ENCODE results near the gene ABCA1. TPM values are rescaled to one million over a fixed set of nuclear protein-coding genes. Genes with fewer than 3 reads are reported as not detected.

ABCA1 gene
- total and polyA plus RNA-seq, 2 of the 13 experiments (the other 11 are each of a cell fraction or from before 2014, with no cell fraction given) = 26.8 to 63.8 TPM

DNA sequence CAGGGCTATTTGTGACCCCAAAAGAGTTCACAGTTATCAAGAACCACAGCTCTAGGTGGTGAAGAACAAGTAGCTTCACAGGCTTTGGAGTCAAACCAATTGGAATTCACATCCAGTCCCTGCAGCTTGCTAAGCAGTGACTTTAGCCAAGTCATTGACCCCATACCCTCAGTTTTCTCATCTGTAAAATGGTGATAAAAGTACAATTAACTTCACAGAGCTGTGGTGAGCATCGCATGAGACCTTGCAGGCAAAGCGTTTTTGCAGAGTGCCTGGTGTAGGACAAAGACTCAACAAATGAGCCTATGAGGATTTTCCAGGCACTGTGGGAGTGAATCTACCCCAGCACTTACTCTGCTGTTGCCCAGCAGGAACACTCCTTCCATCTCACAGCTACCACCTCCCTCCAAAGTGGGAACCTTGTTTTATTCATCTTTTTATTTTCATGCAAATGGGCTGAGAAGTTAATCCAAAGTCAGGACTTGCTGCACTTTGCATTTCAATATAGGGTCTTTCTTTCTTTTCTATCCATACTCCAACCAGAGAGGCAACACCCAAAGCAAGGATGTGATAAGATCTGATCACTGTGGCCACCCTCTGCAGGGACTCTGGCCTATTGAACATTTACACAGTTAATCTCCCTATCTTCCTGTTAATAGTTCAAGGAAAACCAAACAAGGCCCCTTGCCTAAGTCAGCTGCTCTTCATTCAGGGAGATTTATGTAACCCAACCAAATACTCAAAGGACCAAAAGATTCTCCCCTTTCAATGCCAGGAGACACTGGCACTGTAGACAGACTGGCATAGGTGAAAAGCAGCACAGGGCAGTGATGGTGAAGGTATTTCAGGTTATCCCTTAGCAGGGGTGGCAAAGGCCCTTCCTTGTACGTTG is 41.9 kb downstream of the ABCA1 start (continued):
- TF ChIP-seq TCF12 (IDR thresholded peaks at IDR 0.05) (no peak), TCF12 (CRISPR knock-in tag; IDR thresholded peaks at IDR 0.05) (peak; percentile 68; the same call in 1 of the 2 replicates), ZFP36 (IDR thresholded peaks at IDR 0.05; ENCODE audit: borderline replicate concordance, low read depth, low read length, partially characterized antibody) (no peak), ZIK1 (CRISPR knock-in tag; IDR thresholded peaks at IDR 0.05; ENCODE audit: borderline replicate concordance, low read depth) (no peak), MBNL3 (CRISPR knock-in tag; conservative IDR thresholded peaks at IDR 0.05) (no peak), MLLT10 (CRISPR knock-in tag; IDR thresholded peaks at IDR 0.05) (no peak), HOXA9 (CRISPR knock-in tag; IDR thresholded peaks at IDR 0.05; ENCODE audit: borderline replicate concordance) (no peak), ZNF496 (CRISPR knock-in tag; IDR thresholded peaks at IDR 0.05; ENCODE audit: insufficient replicate concordance) (no peak), ZNF441 (CRISPR knock-in tag; IDR thresholded peaks at IDR 0.05; ENCODE audit: borderline replicate concordance) (no peak), ZEB1 (IDR thresholded peaks at IDR 0.05; ENCODE audit: insufficient replicate concordance, low read depth) (no peak), FOXK1 (CRISPR knock-in tag; IDR thresholded peaks at IDR 0.05; ENCODE audit: borderline replicate concordance, low read depth) (no peak), ZNF552 (CRISPR knock-in tag; IDR thresholded peaks at IDR 0.05; ENCODE audit: borderline replicate concordance) (no peak), TAF1 (CRISPR knock-in tag; IDR thresholded peaks at IDR 0.05) (no peak; the same call in 1 of the 2 replicates)
- TF ChIP-seq, protein P1, sequence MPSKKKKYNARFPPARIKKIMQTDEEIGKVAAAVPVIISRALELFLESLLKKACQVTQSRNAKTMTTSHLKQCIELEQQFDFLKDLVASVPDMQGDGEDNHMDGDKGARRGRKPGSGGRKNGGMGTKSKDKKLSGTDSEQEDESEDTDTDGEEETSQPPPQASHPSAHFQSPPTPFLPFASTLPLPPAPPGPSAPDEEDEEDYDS (CRISPR knock-in tag; IDR thresholded peaks at IDR 0.05) = peak; percentile 83
- TF ChIP-seq, protein P2, sequence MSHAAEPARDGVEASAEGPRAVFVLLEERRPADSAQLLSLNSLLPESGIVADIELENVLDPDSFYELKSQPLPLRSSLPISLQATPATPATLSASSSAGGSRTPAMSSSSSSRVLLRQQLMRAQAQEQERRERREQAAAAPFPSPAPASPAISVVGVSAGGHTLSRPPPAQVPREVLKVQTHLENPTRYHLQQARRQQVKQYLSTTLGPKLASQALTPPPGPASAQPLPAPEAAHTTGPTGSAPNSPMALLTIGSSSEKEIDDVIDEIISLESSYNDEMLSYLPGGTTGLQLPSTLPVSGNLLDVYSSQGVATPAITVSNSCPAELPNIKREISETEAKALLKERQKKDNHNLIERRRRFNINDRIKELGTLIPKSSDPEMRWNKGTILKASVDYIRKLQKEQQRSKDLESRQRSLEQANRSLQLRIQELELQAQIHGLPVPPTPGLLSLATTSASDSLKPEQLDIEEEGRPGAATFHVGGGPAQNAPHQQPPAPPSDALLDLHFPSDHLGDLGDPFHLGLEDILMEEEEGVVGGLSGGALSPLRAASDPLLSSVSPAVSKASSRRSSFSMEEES (CRISPR knock-in tag; IDR thresholded peaks at IDR 0.05) = peak; percentile 96
- TF ChIP-seq, protein P3, sequence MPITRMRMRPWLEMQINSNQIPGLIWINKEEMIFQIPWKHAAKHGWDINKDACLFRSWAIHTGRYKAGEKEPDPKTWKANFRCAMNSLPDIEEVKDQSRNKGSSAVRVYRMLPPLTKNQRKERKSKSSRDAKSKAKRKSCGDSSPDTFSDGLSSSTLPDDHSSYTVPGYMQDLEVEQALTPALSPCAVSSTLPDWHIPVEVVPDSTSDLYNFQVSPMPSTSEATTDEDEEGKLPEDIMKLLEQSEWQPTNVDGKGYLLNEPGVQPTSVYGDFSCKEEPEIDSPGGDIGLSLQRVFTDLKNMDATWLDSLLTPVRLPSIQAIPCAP (CRISPR knock-in tag; IDR thresholded peaks at IDR 0.05; ENCODE audit: low read depth) = no peak
- TF ChIP-seq, protein P4, sequence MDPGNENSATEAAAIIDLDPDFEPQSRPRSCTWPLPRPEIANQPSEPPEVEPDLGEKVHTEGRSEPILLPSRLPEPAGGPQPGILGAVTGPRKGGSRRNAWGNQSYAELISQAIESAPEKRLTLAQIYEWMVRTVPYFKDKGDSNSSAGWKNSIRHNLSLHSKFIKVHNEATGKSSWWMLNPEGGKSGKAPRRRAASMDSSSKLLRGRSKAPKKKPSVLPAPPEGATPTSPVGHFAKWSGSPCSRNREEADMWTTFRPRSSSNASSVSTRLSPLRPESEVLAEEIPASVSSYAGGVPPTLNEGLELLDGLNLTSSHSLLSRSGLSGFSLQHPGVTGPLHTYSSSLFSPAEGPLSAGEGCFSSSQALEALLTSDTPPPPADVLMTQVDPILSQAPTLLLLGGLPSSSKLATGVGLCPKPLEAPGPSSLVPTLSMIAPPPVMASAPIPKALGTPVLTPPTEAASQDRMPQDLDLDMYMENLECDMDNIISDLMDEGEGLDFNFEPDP (CRISPR knock-in tag; conservative IDR thresholded peaks at IDR 0.05) = 0 out of 2 replicates have a peak, but pooled peaks have one; percentile 23
- TF ChIP-seq, protein P5, sequence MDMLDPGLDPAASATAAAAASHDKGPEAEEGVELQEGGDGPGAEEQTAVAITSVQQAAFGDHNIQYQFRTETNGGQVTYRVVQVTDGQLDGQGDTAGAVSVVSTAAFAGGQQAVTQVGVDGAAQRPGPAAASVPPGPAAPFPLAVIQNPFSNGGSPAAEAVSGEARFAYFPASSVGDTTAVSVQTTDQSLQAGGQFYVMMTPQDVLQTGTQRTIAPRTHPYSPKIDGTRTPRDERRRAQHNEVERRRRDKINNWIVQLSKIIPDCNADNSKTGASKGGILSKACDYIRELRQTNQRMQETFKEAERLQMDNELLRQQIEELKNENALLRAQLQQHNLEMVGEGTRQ (IDR thresholded peaks at IDR 0.05; ENCODE audit: low read depth, low read length) = no peak
- TF ChIP-seq, protein P5 (CRISPR knock-in tag; IDR thresholded peaks at IDR 0.05; ENCODE audit: borderline replicate concordance) = no peak
- TF ChIP-seq, protein P6, sequence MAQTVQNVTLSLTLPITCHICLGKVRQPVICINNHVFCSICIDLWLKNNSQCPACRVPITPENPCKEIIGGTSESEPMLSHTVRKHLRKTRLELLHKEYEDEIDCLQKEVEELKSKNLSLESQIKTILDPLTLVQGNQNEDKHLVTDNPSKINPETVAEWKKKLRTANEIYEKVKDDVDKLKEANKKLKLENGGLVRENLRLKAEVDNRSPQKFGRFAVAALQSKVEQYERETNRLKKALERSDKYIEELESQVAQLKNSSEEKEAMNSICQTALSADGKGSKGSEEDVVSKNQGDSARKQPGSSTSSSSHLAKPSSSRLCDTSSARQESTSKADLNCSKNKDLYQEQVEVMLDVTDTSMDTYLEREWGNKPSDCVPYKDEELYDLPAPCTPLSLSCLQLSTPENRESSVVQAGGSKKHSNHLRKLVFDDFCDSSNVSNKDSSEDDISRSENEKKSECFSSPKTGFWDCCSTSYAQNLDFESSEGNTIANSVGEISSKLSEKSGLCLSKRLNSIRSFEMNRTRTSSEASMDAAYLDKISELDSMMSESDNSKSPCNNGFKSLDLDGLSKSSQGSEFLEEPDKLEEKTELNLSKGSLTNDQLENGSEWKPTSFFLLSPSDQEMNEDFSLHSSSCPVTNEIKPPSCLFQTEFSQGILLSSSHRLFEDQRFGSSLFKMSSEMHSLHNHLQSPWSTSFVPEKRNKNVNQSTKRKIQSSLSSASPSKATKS (CRISPR knock-in tag; IDR thresholded peaks at IDR 0.05) = no peak
